Endothelial cell (in vitro differentiated cells): ENCODE data around the gene LRRTM2. TPM values are rescaled to one million over a fixed set of nuclear protein-coding genes. Genes with fewer than 3 reads are reported as not detected.

Experiments
- DNase-seq: peaks from one replicate; pipeline ENCODE4 v3.0.0; 2021; ENCODE audit warnings: low spot score
- H3K27ac Mint-ChIP-seq: one replicate; pipeline ENCODE4 v1.8.0; 2021; ENCODE audit warnings: mixed read lengths, inconsistent platforms; ENCODE audit not compliant: unreplicated experiment
- H3K27me3 Mint-ChIP-seq: one replicate; pipeline ENCODE4 v1.8.0; 2021; ENCODE audit warnings: mild to moderate bottlenecking, moderate library complexity, mixed read lengths, inconsistent platforms; ENCODE audit not compliant: unreplicated experiment
- H3K36me3 Mint-ChIP-seq: one replicate; pipeline ENCODE4 v1.8.0; 2021; ENCODE audit warnings: mild to moderate bottlenecking, low read depth, mixed read lengths, inconsistent platforms; ENCODE audit not compliant: unreplicated experiment
- H3K4me1 Mint-ChIP-seq: one replicate; pipeline ENCODE4 v1.8.0; 2021; ENCODE audit warnings: mild to moderate bottlenecking, mixed read lengths, inconsistent platforms; ENCODE audit not compliant: unreplicated experiment
- H3K4me3 Mint-ChIP-seq: one replicate; pipeline ENCODE4 v1.8.0; 2021; ENCODE audit warnings: mild to moderate bottlenecking, mixed read lengths, inconsistent platforms; ENCODE audit not compliant: unreplicated experiment
- H3K9me3 Mint-ChIP-seq: one replicate; pipeline ENCODE4 v1.8.0; 2021; ENCODE audit warnings: mixed read lengths, inconsistent platforms; ENCODE audit not compliant: unreplicated experiment
- total RNA-seq: library from RNA; stranded (reverse); fragmentation: NEBNext Ultra II Directional; extraction: Animal tissue kit (Norgen Biotek cat#: 25700); gene quantifications from one replicate; pipeline ENCODE4 v1.2.1, GENCODE V29; 2021; ENCODE audit not compliant: unreplicated experiment
- TF ChIP-seq, protein P1 (sequence below): fragments of 200-600 bp; sonication (generic); IDR thresholded peaks from one replicate; pipeline ENCODE4 v1.5.0; 2021; ENCODE audit warnings: antibody characterized with exemption; ENCODE audit not compliant: unreplicated experiment

The LRRTM2 gene
- total RNA-seq, 1 donor from 2014 or later, result not detected

DNA sequence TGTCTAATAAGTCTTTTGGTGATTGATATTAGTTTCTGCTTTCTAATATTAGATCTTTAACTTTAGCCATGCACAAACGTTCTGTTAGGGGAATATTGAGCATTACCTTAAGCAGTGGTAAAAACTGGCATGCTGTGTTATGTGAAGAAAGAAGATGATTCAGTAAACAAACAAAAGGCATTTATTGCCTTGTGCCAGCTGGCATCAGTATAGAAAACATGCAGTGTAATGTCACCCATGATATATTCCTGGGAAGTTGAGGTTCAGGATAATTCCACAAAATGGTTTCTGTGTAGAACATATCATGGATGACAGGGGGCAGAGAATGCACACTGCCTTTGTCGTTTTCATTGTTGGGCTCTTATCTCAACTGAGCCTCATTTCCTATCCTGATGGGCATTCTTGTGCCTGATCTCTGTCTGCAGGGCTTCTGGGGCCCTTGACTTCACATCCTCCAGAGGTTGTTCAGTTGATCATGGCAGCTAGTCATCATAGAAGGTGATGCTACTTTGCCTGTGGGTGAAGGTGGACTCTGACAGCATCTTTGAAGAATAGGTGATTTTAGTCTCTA, 24.2 kb downstream of the LRRTM2 start:
- Mint-ChIP-seq H3K27me3 (peaks cover 3% of the 10 kb centered on the region), H3K4me1 (peaks cover 59% of the 10 kb centered on the region), H3K4me3 (peak overlapping the region; percentile 29), H3K36me3 (no peaks in the 10 kb centered on the region), H3K27ac (peak overlapping the region; percentile 70), H3K9me3 (no peaks in the 10 kb centered on the region)
- TF ChIP-seq, protein P1, sequence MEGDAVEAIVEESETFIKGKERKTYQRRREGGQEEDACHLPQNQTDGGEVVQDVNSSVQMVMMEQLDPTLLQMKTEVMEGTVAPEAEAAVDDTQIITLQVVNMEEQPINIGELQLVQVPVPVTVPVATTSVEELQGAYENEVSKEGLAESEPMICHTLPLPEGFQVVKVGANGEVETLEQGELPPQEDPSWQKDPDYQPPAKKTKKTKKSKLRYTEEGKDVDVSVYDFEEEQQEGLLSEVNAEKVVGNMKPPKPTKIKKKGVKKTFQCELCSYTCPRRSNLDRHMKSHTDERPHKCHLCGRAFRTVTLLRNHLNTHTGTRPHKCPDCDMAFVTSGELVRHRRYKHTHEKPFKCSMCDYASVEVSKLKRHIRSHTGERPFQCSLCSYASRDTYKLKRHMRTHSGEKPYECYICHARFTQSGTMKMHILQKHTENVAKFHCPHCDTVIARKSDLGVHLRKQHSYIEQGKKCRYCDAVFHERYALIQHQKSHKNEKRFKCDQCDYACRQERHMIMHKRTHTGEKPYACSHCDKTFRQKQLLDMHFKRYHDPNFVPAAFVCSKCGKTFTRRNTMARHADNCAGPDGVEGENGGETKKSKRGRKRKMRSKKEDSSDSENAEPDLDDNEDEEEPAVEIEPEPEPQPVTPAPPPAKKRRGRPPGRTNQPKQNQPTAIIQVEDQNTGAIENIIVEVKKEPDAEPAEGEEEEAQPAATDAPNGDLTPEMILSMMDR, result no peak
- no peak for DNase-seq

DNA sequence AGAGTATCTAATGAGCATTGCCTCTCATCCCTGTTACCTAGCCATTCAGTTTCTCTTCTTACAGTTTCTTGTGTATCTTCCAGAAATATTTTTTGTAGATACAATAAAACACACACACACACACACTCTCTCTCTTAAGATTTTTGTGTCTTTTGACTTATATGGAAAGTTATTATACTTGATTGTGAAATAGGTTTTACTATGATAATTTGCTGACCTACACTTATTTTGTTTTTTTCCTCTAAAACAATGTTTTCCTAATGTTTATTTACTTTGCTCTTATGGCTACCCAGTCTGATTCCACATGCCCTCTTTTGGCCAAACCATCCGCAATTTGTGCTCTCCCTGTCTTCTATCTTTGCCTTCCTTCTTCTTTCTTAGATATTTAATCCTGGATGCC, 25.3 kb downstream of the LRRTM2 start:
- Mint-ChIP-seq H3K27ac (peak overlapping the region; percentile 70), H3K4me1 (peaks cover 59% of the 10 kb centered on the region), H3K27me3 (peaks cover 3% of the 10 kb centered on the region), H3K9me3 (no peaks in the 10 kb centered on the region), H3K4me3 (no peak overlapping the region), H3K36me3 (no peaks in the 10 kb centered on the region)
- TF ChIP-seq, protein P1, result no peak
- DNase-seq, result no peak

DNA sequence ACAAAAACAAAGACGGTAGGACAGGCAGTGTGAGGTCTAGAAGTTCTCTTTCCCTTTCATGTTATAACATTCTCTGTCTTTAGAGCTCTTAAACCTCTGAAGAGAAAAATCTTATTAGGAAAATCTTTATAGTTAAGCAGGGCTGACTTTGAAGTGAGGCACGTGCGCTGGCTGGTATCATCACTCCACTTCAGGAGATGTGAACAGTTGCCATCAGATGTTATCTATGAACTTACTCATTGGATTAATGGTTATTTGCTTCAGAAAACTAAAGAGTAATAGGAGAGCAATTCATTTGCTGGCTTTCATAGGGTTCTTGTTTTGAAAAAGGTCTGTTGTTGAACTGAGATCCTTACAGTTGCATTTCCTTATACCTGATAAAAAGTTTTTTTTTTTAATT, 25.7 kb downstream of the LRRTM2 start:
- H3K27ac Mint-ChIP-seq, result peak overlapping the region; percentile 68
- TF ChIP-seq, protein P1, result no peak

DNA sequence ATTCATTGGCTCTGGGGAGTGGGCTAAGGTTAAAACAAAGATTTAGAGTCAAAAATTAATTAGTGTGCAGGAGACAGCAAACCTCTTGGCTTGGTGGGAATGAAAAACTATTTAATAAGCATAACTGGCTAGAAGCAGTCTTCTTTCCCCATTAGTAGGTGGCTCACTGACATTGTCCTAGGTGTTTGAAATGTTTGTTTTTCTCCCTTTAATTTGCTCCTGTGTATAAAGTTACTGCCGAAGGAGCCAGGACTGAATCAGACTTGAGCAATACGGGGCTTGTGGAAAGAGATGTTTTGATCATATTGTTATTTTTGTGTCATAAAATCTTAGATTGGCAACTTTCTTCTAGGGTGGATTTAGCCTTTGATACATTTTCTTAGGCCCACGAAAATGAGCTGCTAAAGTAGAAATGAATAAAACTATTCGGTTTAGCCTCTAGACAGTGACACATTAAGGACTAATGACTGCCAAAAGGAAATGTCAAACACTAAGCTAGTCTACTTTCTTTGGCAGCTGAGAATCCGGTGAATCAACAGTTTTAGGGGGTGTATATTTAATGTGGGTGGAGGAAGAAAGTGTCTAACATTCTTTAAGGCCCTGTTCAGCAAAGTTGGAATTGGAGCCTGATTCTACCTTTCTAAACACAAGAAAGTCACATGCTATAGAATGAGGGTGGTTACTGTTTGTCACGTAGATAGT, 30.2 kb downstream of the LRRTM2 start:
- DNase-seq, result no peak
- H3K27me3 Mint-ChIP-seq, result no peaks in the 10 kb centered on the region
- peak overlapping the region; percentile 49 for H3K27ac Mint-ChIP-seq
- TF ChIP-seq, protein P1, result no peak
- H3K36me3 Mint-ChIP-seq, result no peaks in the 10 kb centered on the region
- H3K9me3 Mint-ChIP-seq, result no peaks in the 10 kb centered on the region
- peaks cover 33% of the 10 kb centered on the region for H3K4me1 Mint-ChIP-seq
- H3K4me3 Mint-ChIP-seq, result no peak overlapping the region

More for the DNA sequence above, 25.7 kb downstream of the LRRTM2 start:
- peaks cover 56% of the 10 kb centered on the region for H3K4me1 Mint-ChIP-seq
- peaks cover 3% of the 10 kb centered on the region for H3K27me3 Mint-ChIP-seq
- H3K36me3 Mint-ChIP-seq, result no peaks in the 10 kb centered on the region
- H3K9me3 Mint-ChIP-seq, result no peaks in the 10 kb centered on the region
- DNase-seq, result no peak
- H3K4me3 Mint-ChIP-seq, result no peak overlapping the region

DNA sequence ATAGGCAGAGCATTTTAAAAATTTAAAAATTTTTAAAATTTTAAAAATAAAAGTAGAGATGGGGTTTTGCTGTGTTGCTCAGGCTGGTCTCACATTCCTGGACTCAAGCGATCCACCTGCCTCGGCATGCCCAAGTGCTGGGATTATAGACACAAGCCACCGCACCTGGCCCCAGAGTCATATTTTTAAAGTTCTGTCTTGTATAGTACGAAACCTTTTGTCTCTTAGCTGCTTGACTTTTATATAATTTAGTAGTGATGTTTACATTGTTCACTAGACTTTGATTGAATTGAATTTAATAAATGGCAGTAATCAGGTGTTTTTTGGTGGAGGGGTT, 31.0 kb downstream of the LRRTM2 start:
- Mint-ChIP-seq H3K4me3 (no peak overlapping the region), H3K27ac (no peak overlapping the region), H3K27me3 (no peaks in the 10 kb centered on the region), H3K9me3 (no peaks in the 10 kb centered on the region), H3K4me1 (peaks cover 29% of the 10 kb centered on the region), H3K36me3 (no peaks in the 10 kb centered on the region)
- no peak for DNase-seq
- TF ChIP-seq, protein P1, result no peak
